ENCODE results near the gene JAK2.
"Not testable (repeated sequence)": the region's sequence is repeated elsewhere in the genome, so short reads cannot be mapped to it uniquely, and the experiment has no call there.

DNA sequence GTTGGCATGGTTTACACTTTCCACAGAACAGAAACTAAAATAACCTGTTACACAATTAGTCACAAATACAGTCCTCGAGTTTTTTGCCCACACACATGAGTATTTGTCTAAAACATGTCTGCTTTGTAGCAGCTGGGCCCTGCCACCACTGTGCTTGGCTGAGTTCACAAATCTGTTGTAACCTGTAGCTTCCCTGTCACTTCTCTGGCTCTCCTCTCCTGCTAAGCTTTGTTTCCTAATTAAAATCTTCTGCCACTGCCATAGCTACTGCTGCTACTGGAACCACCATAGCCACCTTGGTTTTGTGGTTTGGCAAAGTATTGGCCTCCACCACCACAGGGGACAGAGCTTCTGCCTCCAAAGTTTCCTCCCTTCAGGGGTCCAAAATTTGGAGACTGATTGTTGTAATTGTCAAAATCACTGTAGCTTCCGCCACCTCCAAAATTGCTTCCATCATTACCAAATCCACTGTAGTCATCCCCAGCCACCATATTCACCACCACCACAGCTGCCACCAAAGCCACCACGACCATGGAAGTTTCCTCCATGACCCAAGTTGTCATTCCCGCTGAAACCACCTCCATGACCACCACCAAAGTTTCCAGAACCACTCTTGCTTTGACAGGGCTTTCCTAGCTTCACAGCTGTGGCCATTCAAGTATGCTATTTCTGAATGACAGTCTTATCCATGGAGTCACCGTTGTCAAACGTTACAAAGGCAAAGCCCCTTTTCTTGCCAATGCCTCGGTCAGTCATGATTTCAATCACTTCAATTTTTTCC lies 40.5 kb upstream of the JAK2 start:
- TF ChIP-seq, protein P1, sequence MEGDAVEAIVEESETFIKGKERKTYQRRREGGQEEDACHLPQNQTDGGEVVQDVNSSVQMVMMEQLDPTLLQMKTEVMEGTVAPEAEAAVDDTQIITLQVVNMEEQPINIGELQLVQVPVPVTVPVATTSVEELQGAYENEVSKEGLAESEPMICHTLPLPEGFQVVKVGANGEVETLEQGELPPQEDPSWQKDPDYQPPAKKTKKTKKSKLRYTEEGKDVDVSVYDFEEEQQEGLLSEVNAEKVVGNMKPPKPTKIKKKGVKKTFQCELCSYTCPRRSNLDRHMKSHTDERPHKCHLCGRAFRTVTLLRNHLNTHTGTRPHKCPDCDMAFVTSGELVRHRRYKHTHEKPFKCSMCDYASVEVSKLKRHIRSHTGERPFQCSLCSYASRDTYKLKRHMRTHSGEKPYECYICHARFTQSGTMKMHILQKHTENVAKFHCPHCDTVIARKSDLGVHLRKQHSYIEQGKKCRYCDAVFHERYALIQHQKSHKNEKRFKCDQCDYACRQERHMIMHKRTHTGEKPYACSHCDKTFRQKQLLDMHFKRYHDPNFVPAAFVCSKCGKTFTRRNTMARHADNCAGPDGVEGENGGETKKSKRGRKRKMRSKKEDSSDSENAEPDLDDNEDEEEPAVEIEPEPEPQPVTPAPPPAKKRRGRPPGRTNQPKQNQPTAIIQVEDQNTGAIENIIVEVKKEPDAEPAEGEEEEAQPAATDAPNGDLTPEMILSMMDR (conservative IDR thresholded peaks at IDR 0.05 in 1 of 2, IDR thresholded peaks at IDR 0.05 in 1 of 2; ENCODE audit: extremely low read depth in 1 of 2, insufficient read depth in 1 of 2, low read depth in 1 of 2, low read length in 2 of 2), result not testable (repeated sequence)
- TF ChIP-seq EZH2 (IDR thresholded peaks at IDR 0.05; ENCODE audit: borderline replicate concordance, low read length), result not testable (repeated sequence)

Data from mammary epithelial cell (primary cell).